Mesenchymal stem cell (in vitro differentiated cells and primary cell): ENCODE data around the gene ZDHHC14.

Experiments used
- DNase-seq: peaks from one replicate; pipeline ENCODE4 v3.0.0-alpha.2; 2013
- H2AFZ ChIP-seq: one replicate; pipeline ENCODE4 v1.6.1; 2013; ENCODE audit warnings: low read depth, mild to moderate bottlenecking, control low read depth, inconsistent platforms, low read length, moderate library complexity
- H2AK5ac ChIP-seq: 2 replicates; pipeline ENCODE4 v1.6.1; 2013; ENCODE audit warnings: low read length, moderate library complexity, mild to moderate bottlenecking, inconsistent platforms; ENCODE audit not compliant: severe bottlenecking
- H2BK120ac ChIP-seq: one replicate; pipeline ENCODE4 v1.6.1; 2013; ENCODE audit warnings: low read depth, mild to moderate bottlenecking, inconsistent platforms, low read length, moderate library complexity
- H2BK12ac ChIP-seq, 2 experiments: one replicate each; pipeline ENCODE4 v1.6.1; 2013; ENCODE audit warnings: inconsistent platforms in 2 of 2, low read length in 2 of 2, mild to moderate bottlenecking in 2 of 2, moderate library complexity in 2 of 2, control low read depth in 1 of 2
- H2BK15ac ChIP-seq: one replicate; pipeline ENCODE4 v1.6.1; 2013; ENCODE audit warnings: mild to moderate bottlenecking, low read depth, inconsistent platforms; ENCODE audit not compliant: poor library complexity, severe bottlenecking
- H2BK5ac ChIP-seq: 2 replicates; pipeline ENCODE4 v1.6.1; 2013; ENCODE audit warnings: low read depth, mild to moderate bottlenecking, low read length, control low read depth, inconsistent platforms; ENCODE audit not compliant: poor library complexity, severe bottlenecking
- H3K14ac ChIP-seq, 2 experiments: one replicate each; pipeline ENCODE4 v1.6.1; 2013; ENCODE audit warnings: inconsistent platforms in 2 of 2, low read length in 2 of 2, control low read depth in 1 of 2, mild to moderate bottlenecking in 1 of 2, moderate library complexity in 1 of 2
- H3K18ac ChIP-seq, 2 experiments: one replicate each; pipeline ENCODE4 v1.6.1; 2013; ENCODE audit warnings: inconsistent platforms in 2 of 2, low read length in 2 of 2, control low read depth in 1 of 2, low read depth in 1 of 2, mild to moderate bottlenecking in 1 of 2
- H3K23ac ChIP-seq, 2 experiments: one replicate each; pipeline ENCODE4 v1.6.1; 2013; ENCODE audit warnings: inconsistent platforms in 2 of 2, low read length in 2 of 2, mild to moderate bottlenecking in 2 of 2, moderate library complexity in 2 of 2, control low read depth in 1 of 2
- H3K27ac ChIP-seq: 2 replicates; pipeline ENCODE4 v1.5.1; 2013; ENCODE audit warnings: mild to moderate bottlenecking, moderate library complexity, low read length, control low read depth, inconsistent platforms; ENCODE audit not compliant: poor library complexity, severe bottlenecking
- H3K27me3 ChIP-seq, 2 experiments: 2 replicates each; pipeline versions ENCODE4 v1.6.1 to v1.7.0; 2013; ENCODE audit warnings: low read length in 2 of 2, mild to moderate bottlenecking in 2 of 2, moderate library complexity in 2 of 2, control low read depth in 1 of 2, inconsistent platforms in 1 of 2; ENCODE audit not compliant: control insufficient read depth in 1 of 2, insufficient read depth in 1 of 2
- H3K36me3 ChIP-seq, 2 experiments: 2 replicates each; pipeline versions ENCODE4 v1.6.1 to v1.7.0; 2013; ENCODE audit warnings: low read length in 2 of 2, control low read depth in 1 of 2, inconsistent platforms in 1 of 2, low read depth in 1 of 2, mild to moderate bottlenecking in 1 of 2; ENCODE audit not compliant: insufficient read depth in 2 of 2, control insufficient read depth in 1 of 2
- H3K4ac ChIP-seq, 2 experiments: one replicate each; pipeline ENCODE4 v1.6.1; 2013; ENCODE audit warnings: inconsistent platforms in 2 of 2, low read length in 2 of 2, mild to moderate bottlenecking in 2 of 2, moderate library complexity in 2 of 2, control low read depth in 1 of 2, low read depth in 1 of 2
- H3K4me1 ChIP-seq: 2 replicates; pipeline ENCODE4 v1.6.1; 2013; ENCODE audit warnings: low read depth, low read length, control low read depth; ENCODE audit not compliant: control insufficient read depth, insufficient read depth
- H3K4me2 ChIP-seq: 2 replicates; pipeline ENCODE4 v1.6.1; 2013; ENCODE audit warnings: low read length, mild to moderate bottlenecking, inconsistent platforms; ENCODE audit not compliant: poor library complexity, severe bottlenecking
- H3K4me3 ChIP-seq, 2 experiments: 2 replicates each; pipeline versions ENCODE4 v1.5.1 to v1.7.0; 2013; ENCODE audit warnings: low read length in 2 of 2, mild to moderate bottlenecking in 2 of 2, control low read depth in 1 of 2, low read depth in 1 of 2; ENCODE audit not compliant: insufficient read depth in 1 of 2
- H3K79me1 ChIP-seq: replicated peaks from 2 replicates; pipeline ENCODE4 v1.6.1; 2013; ENCODE audit warnings: mild to moderate bottlenecking, control low read depth, low read length, inconsistent platforms; ENCODE audit not compliant: poor library complexity, severe bottlenecking
- H3K9ac ChIP-seq: 2 replicates; pipeline ENCODE4 v1.7.0; 2013; ENCODE audit warnings: mild to moderate bottlenecking, low read length, moderate library complexity
- H3K9me3 ChIP-seq: 2 replicates; pipeline ENCODE4 v1.7.0; 2013; ENCODE audit warnings: mild to moderate bottlenecking, low read length; ENCODE audit not compliant: control insufficient read depth
- H4K8ac ChIP-seq: one replicate; pipeline ENCODE4 v1.6.1; 2013; ENCODE audit warnings: inconsistent platforms, mild to moderate bottlenecking, low read length, moderate library complexity
- H4K91ac ChIP-seq: one replicate; pipeline ENCODE4 v1.6.1; 2013; ENCODE audit warnings: mild to moderate bottlenecking, low read length, inconsistent platforms
- WGBS: methylation state at CpG from one replicate; pipeline ENCODE4 v1.1.7; 2013; ENCODE audit warnings: mixed read lengths; 5-methylcytosine and 5-hydroxymethylcytosine counted together

Gene ZDHHC14

GRCh38 chr6:157653521-157653920, 272.5 kb downstream of the ZDHHC14 start:
- Histone ChIP-seq H3K27ac (no peak overlapping the region), H2BK120ac (no peak overlapping the region), H3K4me3 (no peak overlapping the region), H3K79me1 (no peaks in the 10 kb centered on the region), H3K14ac (no peak overlapping the region), H4K8ac (no peak overlapping the region), H2AFZ (no peak overlapping the region), H3K23ac (no peak overlapping the region), H3K9me3 (no peaks in the 10 kb centered on the region), H3K36me3 (peaks cover 14 to 18% of the 10 kb centered on the region in 2 experiments), H2BK12ac (no peak overlapping the region), H2AK5ac (no peak overlapping the region), H3K27me3 (peaks cover 0 to 7% of the 10 kb centered on the region in 2 experiments), H2BK5ac (no peak overlapping the region), H3K4me2 (no peak overlapping the region), H2BK15ac (no peak overlapping the region), H3K9ac (no peak overlapping the region), H3K4ac (no peak overlapping the region), H4K91ac (no peak overlapping the region), H3K18ac (no peak overlapping the region), H3K4me1 (peaks cover 7% of the 10 kb centered on the region)
- no peak for DNase-seq
- WGBS, result 94% methylated on average over 16 of the region's 16 CpGs

DNA sequence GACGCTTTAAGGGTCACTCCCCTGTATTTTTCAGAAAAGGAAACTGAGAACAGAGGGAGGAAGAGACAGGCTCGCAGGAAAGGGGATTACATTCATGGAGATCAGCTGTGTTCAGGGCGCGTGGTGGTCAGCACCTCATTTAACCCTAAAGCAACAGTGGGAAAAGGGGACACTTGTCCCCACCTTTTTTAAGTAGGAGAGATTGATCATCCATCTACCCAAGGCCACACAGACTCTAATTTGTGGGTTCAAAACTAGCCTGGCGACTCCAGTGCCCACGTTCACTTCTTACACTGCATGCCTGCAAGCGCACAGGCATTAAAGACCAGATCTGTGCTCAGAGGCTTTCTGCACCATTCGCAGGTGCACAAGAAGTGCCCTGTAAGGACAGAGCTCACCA, 274.1 kb downstream of the ZDHHC14 start:
- WGBS, result 93% methylated on average over 8 of the region's 8 CpGs
- no peak overlapping the region for H3K4ac ChIP-seq
- H4K91ac ChIP-seq, result no peak overlapping the region
- H2BK12ac ChIP-seq, result no peak overlapping the region
- H3K36me3 ChIP-seq, result peaks cover 14% of the 10 kb centered on the region in 2 experiments
- H3K23ac ChIP-seq, result no peak overlapping the region
- H3K27ac ChIP-seq, result no peak overlapping the region
- H3K27me3 ChIP-seq, result peaks cover 0 to 7% of the 10 kb centered on the region in 2 experiments
- H2BK120ac ChIP-seq, result no peak overlapping the region
- H2BK15ac ChIP-seq, result no peak overlapping the region
- H2AFZ ChIP-seq, result no peak overlapping the region
- no peak overlapping the region for H2BK5ac ChIP-seq
- no peaks in the 10 kb centered on the region for H3K9me3 ChIP-seq
- H3K4me2 ChIP-seq, result no peak overlapping the region
- no peaks in the 10 kb centered on the region for H3K79me1 ChIP-seq
- H3K18ac ChIP-seq, result no peak overlapping the region
- no peak overlapping the region for H3K14ac ChIP-seq
- H3K4me1 ChIP-seq, result peaks cover 2% of the 10 kb centered on the region
- H2AK5ac ChIP-seq, result no peak overlapping the region
- no peak overlapping the region for H4K8ac ChIP-seq
- DNase-seq, result no peak
- no peak overlapping the region for H3K9ac ChIP-seq
- no peak overlapping the region for H3K4me3 ChIP-seq

DNA sequence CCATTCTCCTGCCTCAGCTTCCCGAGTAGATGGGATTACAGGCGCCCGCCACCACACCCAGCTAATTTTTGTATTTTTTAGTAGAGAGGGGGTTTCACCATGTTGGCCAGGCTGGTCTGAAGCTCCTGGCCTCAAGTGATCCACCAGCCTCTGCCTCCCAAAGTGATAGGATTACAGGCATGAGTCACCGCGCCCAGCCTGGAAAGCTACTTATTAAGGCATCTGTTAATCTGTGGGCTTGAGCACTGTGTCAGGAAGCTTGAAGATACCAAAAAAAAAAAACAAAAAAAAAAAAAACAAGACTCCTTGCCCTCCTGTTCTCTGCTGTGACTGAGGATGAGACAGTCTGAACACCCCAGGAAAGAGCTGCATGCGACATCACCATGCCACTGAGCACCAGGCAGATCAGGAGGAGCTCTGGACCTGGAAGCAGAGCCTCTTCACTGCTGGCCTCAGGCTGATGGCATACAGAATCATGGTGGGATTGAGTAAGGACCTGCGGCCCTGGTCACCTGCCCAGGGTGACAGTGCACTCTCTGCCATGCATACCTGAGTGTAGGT, 275.5 kb downstream of the ZDHHC14 start:
- H3K14ac ChIP-seq, result no peak overlapping the region
- no peak overlapping the region for H3K4ac ChIP-seq
- peaks cover 2% of the 10 kb centered on the region for H3K4me1 ChIP-seq
- H3K18ac ChIP-seq, result no peak overlapping the region
- H3K9me3 ChIP-seq, result no peaks in the 10 kb centered on the region
- H2BK120ac ChIP-seq, result no peak overlapping the region
- H4K91ac ChIP-seq, result no peak overlapping the region
- H2BK5ac ChIP-seq, result no peak overlapping the region
- no peak overlapping the region for H2BK12ac ChIP-seq
- no peak overlapping the region for H3K27ac ChIP-seq
- no peak overlapping the region for H2BK15ac ChIP-seq
- DNase-seq, result peak; percentile 6
- H3K23ac ChIP-seq, result no peak overlapping the region
- H4K8ac ChIP-seq, result no peak overlapping the region
- no peak overlapping the region for H3K4me2 ChIP-seq
- WGBS, result 92% methylated on average over 5 of the region's 7 CpGs
- no peaks in the 10 kb centered on the region for H3K27me3 ChIP-seq
- no peak overlapping the region for H2AFZ ChIP-seq
- no peak overlapping the region for H3K4me3 ChIP-seq
- no peak overlapping the region for H2AK5ac ChIP-seq
- H3K36me3 ChIP-seq, result peaks cover 14 to 16% of the 10 kb centered on the region in 2 experiments
- no peaks in the 10 kb centered on the region for H3K79me1 ChIP-seq
- H3K9ac ChIP-seq, result no peak overlapping the region

- peaks cover 2% of the 10 kb centered on the region for H3K4me1 ChIP-seq
- H3K4me2 ChIP-seq, result no peak overlapping the region
- no peak overlapping the region for H2BK120ac ChIP-seq
- DNase-seq, result no peak
- H3K18ac ChIP-seq, result no peak overlapping the region
- no peak overlapping the region for H3K14ac ChIP-seq
- H3K27me3 ChIP-seq, result no peaks in the 10 kb centered on the region
- H3K9me3 ChIP-seq, result no peaks in the 10 kb centered on the region
- no peaks in the 10 kb centered on the region for H3K79me1 ChIP-seq
- H2AK5ac ChIP-seq, result no peak overlapping the region
- H2BK5ac ChIP-seq, result no peak overlapping the region
- H3K23ac ChIP-seq, result no peak overlapping the region
- no peak overlapping the region for H2AFZ ChIP-seq
- WGBS, result over 99% methylated on average over 5 of the region's 5 CpGs
- H3K4me3 ChIP-seq, result no peak overlapping the region
- no peak overlapping the region for H4K91ac ChIP-seq
- H2BK12ac ChIP-seq, result no peak overlapping the region
- H3K36me3 ChIP-seq, result peaks cover 14% of the 10 kb centered on the region in 2 experiments
- no peak overlapping the region for H3K27ac ChIP-seq
- no peak overlapping the region for H3K4ac ChIP-seq
- H3K9ac ChIP-seq, result no peak overlapping the region
- no peak overlapping the region for H2BK15ac ChIP-seq
- no peak overlapping the region for H4K8ac ChIP-seq
These were observed 276.8 kb downstream of the ZDHHC14 start for GRCh38 chr6:157657754-157658153.
